HFF-Myc (cell line): Measurements from ENCODE around the gene FAM13A.
"Not testable (repeated sequence)": the region's sequence is repeated elsewhere in the genome, so short reads cannot be mapped to it uniquely, and the experiment has no call there.

Experiments
- DNase-seq: peaks from one replicate; pipeline ENCODE4 v3.0.0-alpha.2; 2011; ENCODE audit warnings: low read depth; ENCODE audit errors: extremely low read depth
- H3K4me3 ChIP-seq: replicated peaks from 2 replicates; pipeline ENCODE4 v1.5.1; 2011; ENCODE audit warnings: low read depth, mild to moderate bottlenecking, control low read depth, low read length
- CTCF ChIP-seq: IDR thresholded peaks from 2 replicates; pipeline ENCODE4 v1.5.1; 2012; ENCODE audit warnings: mild to moderate bottlenecking, low read depth, low read length, control low read depth; ENCODE audit errors: missing control alignments

Gene FAM13A

GRCh38 chr4:89024051-89024675 is 32.8 kb downstream of the FAM13A start:
- peak; percentile 60 for TF ChIP-seq CTCF
- peak; percentile 65 for DNase-seq
- H3K4me3 ChIP-seq: no peak overlapping the region

DNA sequence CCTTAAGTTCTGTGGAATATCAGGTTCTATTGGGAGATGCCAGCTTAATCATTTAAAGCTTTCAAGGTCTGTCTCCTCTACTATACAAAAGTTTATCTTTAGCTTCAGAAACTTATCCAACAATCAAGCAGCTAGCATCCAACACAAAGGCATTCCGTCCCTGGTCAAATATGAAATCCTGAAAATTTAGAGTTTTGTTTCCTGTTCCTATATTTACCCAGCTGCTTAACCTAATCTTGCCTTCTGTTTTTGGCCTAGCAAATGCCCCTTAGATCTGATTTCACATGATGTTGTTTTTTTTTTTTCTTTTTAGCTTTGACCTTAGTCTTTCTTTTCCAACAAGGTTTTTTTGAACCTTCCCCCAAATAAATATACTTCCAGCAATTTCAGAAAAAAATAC is 33.8 kb downstream of the FAM13A start:
- no peak for TF ChIP-seq CTCF
- no peak for DNase-seq

DNA sequence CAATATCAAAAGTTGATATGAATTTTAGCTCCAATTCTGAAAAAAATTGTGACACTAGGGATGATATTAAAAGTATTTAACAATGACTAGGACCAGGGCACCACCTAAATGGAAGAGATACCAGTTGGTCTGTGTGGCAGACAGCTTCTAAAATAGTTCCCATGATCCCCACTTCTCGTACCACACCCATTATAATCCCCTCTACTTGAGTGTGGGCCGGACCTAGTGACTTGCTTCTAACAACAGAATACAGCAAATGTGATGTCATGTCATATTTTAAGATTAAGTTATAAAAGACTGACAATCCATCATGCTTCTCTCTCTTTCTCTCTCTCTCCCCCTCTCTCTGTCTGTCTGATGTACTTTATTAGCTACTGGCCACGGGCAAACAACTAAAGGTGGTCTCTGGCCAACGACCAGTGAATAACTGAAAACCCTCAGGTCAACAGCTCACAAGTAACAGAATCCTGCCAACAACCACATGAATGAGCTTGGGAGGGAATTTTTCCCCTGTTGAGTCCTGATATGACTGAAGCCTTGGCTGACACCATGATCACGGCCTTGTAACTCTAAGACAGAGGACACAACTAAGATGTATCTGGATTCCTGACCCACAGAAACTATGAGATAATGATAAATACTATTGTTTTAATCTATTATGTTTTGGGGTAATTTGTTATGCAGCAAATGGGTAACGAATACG is 34.4 kb downstream of the FAM13A start:
- no peak for TF ChIP-seq CTCF

More for the DNA sequence above, 33.8 kb downstream of the FAM13A start:
- H3K4me3 ChIP-seq: no peak overlapping the region

DNA sequence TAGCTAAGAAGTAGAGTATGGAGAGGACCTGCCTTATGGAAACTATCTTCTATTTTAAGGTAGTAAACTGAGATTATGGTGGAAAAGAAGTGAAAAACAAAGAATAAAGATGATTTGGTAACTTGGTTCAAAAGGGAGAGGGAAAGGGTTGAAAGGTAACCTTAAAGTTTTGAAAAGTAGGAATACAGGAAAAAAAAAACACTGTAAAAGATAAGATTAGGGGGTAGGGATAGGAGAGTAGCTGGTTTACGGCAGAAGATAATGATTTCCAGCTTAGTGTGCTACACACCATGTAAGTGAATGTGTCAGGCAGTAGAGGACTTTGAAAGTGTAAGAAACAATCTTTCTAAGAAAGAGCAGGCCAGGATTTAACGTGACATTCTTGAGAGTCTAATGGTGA is 35.3 kb downstream of the FAM13A start:
- no peak overlapping the region for H3K4me3 ChIP-seq
- TF ChIP-seq CTCF: no peak
- no peak for DNase-seq

More for the DNA sequence above, 34.4 kb downstream of the FAM13A start:
- no peak for DNase-seq
- no peak overlapping the region for H3K4me3 ChIP-seq

DNA sequence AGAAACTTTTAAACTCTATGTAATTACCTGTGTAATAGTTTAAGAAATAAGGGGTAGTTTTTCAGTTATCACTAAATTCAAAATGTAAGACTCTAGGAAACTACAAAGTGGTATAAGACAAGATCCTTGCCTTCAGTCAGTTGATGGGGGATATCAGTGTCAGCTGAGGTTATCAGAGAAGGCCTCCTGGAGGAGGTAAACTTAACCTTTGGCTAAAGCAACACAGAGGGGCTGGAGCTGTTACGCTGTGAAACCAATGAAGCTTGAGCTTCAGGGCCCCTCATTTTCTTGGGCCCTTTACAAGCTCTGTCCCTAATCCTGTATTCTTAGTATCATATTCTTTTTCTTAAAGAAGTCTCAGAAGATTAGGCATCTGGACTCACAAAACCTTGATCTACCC is 35.9 kb downstream of the FAM13A start:
- DNase-seq: no peak
- TF ChIP-seq CTCF: no peak
- H3K4me3 ChIP-seq: no peak overlapping the region

DNA sequence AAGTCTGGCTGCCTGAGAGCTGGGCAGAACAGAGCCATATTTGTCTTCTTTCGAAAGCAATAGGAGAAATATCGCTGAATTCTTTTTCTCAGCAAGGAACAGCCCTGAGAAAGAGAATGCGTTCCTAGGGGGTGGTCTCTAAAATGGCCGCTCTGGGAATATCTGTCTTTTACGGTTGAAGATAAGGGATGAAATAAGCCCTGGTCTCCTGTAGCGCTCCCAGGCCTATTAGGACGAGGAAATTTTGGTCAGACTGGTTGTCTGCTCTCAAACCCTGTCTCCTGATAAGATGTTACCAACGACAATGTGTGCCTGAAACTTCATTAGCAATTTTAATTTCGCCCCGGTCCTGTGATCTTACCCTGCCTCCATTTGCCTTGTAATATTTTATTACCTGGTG is 42.1 kb downstream of the FAM13A start:
- DNase-seq, H3K4me3 ChIP-seq: not testable (repeated sequence)

- no peak overlapping the region for H3K4me3 ChIP-seq
- DNase-seq: no peak
- TF ChIP-seq CTCF: no peak
These were observed 47.1 kb downstream of the FAM13A start for GRCh38 chr4:89009761-89010369.
